ENCODE measurements around the gene RIN1.

- no peak for TF ChIP-seq POLR2A (IDR thresholded peaks at IDR 0.05)
- no peak for TF ChIP-seq CTCF (IDR thresholded peaks at IDR 0.05)
Measured at GRCh38 chr11:66373265-66373664, 37.0 kb upstream of the RIN1 start.
